Astrocyte of the cerebellum (primary cell): ENCODE results near the gene RASSF6.
"Not testable (repeated sequence)": the region's sequence is repeated elsewhere in the genome, so short reads cannot be mapped to it uniquely, and the experiment has no call there.

Experiments
- DNase-seq: peaks from one replicate; pipeline ENCODE4 v3.0.0-alpha.2; 2011; ENCODE audit warnings: low read depth
- H3K4me3 ChIP-seq: 2 replicates; pipeline ENCODE4 v1.5.1; 2011; ENCODE audit warnings: mild to moderate bottlenecking, low read depth, low read length, moderate library complexity
- in situ Hi-C: cut with HindIII; loops from 2 replicates; pipeline ENCODE4 v1.10.0; 2017; ENCODE audit warnings: low sequenced_read_pairs
- TF ChIP-seq, protein P1 (sequence below): IDR thresholded peaks from 2 replicates; pipeline ENCODE4 v1.5.1; 2012; ENCODE audit warnings: low read length, low read depth, moderate library complexity, mild to moderate bottlenecking; ENCODE audit errors: missing control alignments

Gene RASSF6

DNA sequence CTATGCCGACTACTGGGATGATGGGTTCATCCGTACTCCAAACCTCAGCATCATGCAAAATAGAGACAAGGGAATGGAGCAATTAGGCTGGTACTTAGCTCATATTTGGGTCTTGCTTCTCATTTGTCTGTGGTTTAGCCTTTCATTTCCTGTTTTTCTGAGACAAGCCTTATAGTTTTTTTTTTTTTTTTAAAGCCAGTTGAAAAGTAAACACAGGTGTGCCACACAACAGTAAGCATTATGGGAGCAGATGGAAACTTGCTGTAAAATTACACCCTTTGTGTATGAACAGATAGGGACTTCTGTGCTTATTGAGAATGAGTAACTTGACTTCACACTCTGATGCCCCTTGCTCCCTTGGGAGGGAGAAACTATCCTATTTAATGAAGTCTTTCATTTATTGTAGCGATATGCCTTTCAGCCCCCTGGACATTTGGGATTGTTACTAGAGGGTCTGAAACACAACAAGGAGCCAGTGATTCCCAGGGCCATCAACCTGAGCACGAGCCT lies 13.7 kb downstream of the RASSF6 start:
- in situ Hi-C loops = no loop called here

DNA sequence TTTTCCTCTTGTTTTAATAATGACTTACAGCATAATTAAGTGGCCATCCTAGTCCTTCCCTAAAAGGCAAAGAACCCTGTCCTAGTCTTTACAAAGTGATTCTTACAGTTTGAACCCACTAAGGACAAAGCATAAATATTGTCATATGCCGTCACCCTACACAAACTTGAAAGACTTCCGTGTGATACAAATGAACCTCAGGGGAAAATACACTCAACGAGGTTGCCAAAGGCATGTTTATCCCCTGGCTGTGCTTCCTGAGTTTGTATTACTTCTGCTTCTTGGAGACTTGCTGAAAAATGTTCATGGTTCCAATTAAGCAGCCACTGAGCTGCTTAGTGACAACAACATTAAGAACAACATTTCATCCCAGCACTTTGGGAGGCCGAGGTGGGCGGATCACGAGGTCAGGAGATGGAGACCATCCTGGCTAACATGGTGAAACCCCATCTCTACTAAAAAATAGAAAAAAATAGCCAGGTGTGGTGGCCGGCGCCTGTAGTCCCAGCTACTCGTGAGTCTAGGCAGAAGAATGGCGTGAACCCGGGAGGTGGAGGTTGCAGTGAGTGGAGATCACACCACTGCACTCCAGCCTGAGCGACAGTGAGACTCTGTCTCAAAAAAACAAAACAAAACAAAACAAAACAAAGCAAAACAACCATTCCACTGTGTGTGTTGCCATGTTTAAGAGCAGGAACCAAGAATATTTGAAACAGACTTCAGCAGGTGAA lies 16.2 kb downstream of the RASSF6 start:
- TF ChIP-seq, protein P1, sequence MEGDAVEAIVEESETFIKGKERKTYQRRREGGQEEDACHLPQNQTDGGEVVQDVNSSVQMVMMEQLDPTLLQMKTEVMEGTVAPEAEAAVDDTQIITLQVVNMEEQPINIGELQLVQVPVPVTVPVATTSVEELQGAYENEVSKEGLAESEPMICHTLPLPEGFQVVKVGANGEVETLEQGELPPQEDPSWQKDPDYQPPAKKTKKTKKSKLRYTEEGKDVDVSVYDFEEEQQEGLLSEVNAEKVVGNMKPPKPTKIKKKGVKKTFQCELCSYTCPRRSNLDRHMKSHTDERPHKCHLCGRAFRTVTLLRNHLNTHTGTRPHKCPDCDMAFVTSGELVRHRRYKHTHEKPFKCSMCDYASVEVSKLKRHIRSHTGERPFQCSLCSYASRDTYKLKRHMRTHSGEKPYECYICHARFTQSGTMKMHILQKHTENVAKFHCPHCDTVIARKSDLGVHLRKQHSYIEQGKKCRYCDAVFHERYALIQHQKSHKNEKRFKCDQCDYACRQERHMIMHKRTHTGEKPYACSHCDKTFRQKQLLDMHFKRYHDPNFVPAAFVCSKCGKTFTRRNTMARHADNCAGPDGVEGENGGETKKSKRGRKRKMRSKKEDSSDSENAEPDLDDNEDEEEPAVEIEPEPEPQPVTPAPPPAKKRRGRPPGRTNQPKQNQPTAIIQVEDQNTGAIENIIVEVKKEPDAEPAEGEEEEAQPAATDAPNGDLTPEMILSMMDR = no peak
- no peak overlapping the region for H3K4me3 ChIP-seq
- DNase-seq = no peak
- in situ Hi-C loops = no loop called here

More for the DNA sequence above, 13.7 kb downstream of the RASSF6 start:
- TF ChIP-seq, protein P1 = no peak
- DNase-seq = no peak
- H3K4me3 ChIP-seq = no peak overlapping the region

DNA sequence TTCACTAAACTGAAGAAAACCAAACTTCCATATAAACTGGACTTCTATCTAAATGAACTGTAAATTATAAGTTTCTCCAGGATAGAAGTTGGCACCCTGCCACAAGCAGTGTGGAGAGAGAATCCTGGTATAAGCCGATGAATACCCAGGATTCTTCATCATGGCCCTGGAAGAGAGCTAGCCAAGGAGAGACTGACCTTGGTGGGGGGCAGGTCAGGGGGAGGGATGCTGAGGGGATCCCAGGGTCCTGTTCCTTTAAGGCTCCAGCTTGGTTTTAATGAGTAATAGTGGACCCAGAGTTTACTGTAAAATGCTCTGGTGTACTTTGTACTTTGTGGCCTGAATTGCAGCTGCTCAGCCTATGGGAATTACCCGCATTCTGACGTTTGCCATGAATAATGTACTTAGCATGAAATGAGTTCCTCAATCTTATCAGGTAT lies 16.9 kb downstream of the RASSF6 start:
- no peak for DNase-seq
- no peak overlapping the region for H3K4me3 ChIP-seq
- TF ChIP-seq, protein P1 = no peak
- in situ Hi-C loops = no loop called here

DNA sequence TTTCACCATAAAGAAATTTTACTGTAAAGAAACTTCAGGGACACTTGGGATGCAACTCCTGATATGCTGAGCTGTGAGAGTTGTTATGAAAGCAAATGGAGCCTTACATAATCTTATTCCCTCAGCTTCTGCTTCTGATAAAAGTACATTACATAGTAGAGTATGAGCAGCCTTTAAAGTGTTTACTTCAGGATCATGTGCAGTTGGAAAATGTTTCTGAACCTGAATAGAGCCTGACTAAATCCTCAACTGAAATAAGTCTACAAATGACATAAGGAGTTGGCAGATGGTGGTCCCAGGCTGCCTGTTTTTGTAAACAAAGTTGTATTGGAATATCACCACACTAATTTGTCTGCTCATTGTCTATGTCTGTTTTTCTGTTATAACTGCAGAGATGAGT lies 19.3 kb downstream of the RASSF6 start:
- no peak overlapping the region for H3K4me3 ChIP-seq
- TF ChIP-seq, protein P1 = no peak
- DNase-seq = no peak
- in situ Hi-C loops = no loop called here

DNA sequence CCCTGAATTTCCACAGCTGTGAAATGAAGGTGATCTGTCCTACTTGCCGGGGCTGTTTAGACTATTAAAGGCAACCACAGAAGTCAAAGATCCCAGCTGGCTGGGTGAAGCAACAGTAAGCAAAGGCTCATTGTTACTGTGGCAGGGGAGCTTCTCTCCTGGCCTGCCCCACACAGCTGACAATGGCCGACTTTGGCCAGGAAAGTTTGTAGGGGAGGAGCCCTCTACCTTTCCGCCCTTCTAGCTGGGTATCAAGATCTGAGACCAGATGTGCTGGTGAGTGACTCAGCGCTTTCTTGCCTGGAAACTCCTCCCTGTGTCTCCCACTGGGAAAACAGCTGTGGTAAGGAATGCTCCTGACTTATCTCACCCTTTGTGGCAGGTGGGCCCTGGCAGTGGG lies 21.1 kb downstream of the RASSF6 start:
- in situ Hi-C loops = no loop called here
- TF ChIP-seq, protein P1 = no peak
- peak; percentile 27 for DNase-seq
- H3K4me3 ChIP-seq = no peak overlapping the region

DNA sequence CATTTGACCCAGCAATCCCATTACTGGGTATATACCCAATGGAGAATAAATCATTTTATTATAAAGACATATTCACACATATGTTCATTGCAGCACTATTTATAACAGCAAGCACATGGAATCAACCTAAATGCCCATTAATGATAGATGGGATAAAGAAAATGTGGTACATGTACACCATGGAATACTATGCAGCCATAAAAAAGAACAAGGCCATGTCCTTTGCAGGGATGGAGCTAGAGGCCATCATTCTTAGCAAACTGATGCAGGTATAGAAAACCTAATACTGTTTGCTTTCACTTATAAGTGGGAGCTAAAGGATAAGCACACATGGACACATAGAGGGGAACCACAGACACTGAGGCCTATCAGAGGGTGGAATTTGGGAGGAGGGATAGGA lies 22.6 kb downstream of the RASSF6 start:
- TF ChIP-seq, protein P1 = no peak
- in situ Hi-C loops = no loop called here
- no peak overlapping the region for H3K4me3 ChIP-seq
- DNase-seq = no peak

DNA sequence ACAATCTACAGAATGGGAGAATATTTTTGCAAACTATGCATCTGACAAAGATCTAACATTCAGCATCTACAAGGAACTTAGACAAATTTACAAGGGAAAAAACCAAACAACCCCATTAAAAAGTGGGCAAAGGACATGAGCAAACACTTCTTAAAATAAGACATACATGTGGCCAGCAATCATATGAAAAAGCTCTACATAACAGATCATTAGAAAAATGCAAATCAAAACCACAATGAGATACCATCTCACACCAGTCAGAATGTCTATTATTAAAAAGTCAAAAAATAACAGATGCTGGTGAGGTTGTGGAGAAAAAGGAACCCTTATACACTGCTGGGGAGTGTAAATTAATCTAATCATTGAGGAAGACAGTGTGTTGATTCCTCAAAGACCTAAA lies 23.1 kb downstream of the RASSF6 start:
- H3K4me3 ChIP-seq, DNase-seq, in situ Hi-C loops: not testable (repeated sequence)
